Neural cell (in vitro differentiated cells): Measurements from ENCODE around the gene CHKA.

Experiments used
- EP300 ChIP-seq: fragments of 450-650 bp; conservative IDR thresholded peaks from 2 replicates; pipeline ENCODE4 v1.6.1; 2014; ENCODE audit warnings: antibody characterized with exemption, mild to moderate bottlenecking, moderate library complexity; ENCODE audit not compliant: poor library complexity, severe bottlenecking
- EZH2 ChIP-seq: fragments of 200-600, 300-800 bp; shearing (Covaris generic), sonication (generic); IDR thresholded peaks from 2 replicates; pipeline ENCODE4 v1.6.1; 2014; ENCODE audit warnings: antibody characterized with exemption, low read length, borderline replicate concordance, mild to moderate bottlenecking; ENCODE audit not compliant: insufficient read depth, poor library complexity, severe bottlenecking
- MXI1 ChIP-seq: fragments of 450-650 bp; conservative IDR thresholded peaks from 2 replicates; pipeline ENCODE4 v1.6.1; 2014; ENCODE audit warnings: antibody characterized with exemption, mild to moderate bottlenecking; ENCODE audit not compliant: poor library complexity, severe bottlenecking
- POLR2AphosphoS5 ChIP-seq: IDR thresholded peaks from 2 replicates; pipeline ENCODE4 v1.6.1; 2012
- RAD21 ChIP-seq: fragments of 450-650 bp; conservative IDR thresholded peaks from 2 replicates; pipeline ENCODE4 v1.6.1; 2014; ENCODE audit warnings: antibody characterized with exemption, mild to moderate bottlenecking, moderate library complexity
- SMC3 ChIP-seq: fragments of 450-650 bp; conservative IDR thresholded peaks from 2 replicates; pipeline ENCODE4 v1.6.1; 2014; ENCODE audit warnings: antibody characterized with exemption, mild to moderate bottlenecking, moderate library complexity; ENCODE audit not compliant: poor library complexity
- TAF1 ChIP-seq: IDR thresholded peaks from 2 replicates; pipeline ENCODE4 v1.6.1; 2012; ENCODE audit warnings: low read depth
- TF ChIP-seq, protein P1 (sequence below): fragments of 450-650 bp; IDR thresholded peaks from 2 replicates; pipeline ENCODE4 v1.5.1; 2014; ENCODE audit warnings: antibody characterized with exemption, mild to moderate bottlenecking, moderate library complexity; ENCODE audit not compliant: poor library complexity, severe bottlenecking
- TF ChIP-seq, protein P2 (sequence below): IDR thresholded peaks from 2 replicates; pipeline ENCODE4 v1.6.1; 2012; ENCODE audit warnings: borderline replicate concordance

DNA sequence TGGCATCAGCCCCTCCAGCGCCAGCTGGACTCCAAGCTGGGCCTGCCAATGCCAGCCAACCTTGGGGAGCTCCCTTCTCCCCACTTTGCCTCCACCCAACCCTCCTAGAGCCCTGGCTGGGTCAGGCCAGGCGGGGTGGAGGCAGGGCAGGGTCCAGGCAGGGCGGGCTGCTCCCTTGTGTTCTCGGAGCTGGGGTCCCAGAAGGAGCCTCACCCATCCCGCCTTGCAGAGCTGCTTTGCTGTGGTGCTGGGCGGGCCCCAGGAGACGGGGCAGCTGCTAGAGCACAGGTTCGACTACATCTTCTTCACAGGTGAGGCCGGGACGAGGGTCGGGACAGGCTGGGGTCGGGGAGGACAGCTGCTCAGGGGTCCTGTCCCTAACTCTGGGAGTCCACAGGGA is 101.7 kb downstream of the CHKA start:
- TF ChIP-seq, protein P1, sequence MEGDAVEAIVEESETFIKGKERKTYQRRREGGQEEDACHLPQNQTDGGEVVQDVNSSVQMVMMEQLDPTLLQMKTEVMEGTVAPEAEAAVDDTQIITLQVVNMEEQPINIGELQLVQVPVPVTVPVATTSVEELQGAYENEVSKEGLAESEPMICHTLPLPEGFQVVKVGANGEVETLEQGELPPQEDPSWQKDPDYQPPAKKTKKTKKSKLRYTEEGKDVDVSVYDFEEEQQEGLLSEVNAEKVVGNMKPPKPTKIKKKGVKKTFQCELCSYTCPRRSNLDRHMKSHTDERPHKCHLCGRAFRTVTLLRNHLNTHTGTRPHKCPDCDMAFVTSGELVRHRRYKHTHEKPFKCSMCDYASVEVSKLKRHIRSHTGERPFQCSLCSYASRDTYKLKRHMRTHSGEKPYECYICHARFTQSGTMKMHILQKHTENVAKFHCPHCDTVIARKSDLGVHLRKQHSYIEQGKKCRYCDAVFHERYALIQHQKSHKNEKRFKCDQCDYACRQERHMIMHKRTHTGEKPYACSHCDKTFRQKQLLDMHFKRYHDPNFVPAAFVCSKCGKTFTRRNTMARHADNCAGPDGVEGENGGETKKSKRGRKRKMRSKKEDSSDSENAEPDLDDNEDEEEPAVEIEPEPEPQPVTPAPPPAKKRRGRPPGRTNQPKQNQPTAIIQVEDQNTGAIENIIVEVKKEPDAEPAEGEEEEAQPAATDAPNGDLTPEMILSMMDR, result no peak
- TF ChIP-seq MXI1 (no peak), EZH2 (no peak), TAF1 (no peak), POLR2AphosphoS5 (no peak), EP300 (no peak), RAD21 (no peak), SMC3 (no peak)
- TF ChIP-seq, protein P2, sequence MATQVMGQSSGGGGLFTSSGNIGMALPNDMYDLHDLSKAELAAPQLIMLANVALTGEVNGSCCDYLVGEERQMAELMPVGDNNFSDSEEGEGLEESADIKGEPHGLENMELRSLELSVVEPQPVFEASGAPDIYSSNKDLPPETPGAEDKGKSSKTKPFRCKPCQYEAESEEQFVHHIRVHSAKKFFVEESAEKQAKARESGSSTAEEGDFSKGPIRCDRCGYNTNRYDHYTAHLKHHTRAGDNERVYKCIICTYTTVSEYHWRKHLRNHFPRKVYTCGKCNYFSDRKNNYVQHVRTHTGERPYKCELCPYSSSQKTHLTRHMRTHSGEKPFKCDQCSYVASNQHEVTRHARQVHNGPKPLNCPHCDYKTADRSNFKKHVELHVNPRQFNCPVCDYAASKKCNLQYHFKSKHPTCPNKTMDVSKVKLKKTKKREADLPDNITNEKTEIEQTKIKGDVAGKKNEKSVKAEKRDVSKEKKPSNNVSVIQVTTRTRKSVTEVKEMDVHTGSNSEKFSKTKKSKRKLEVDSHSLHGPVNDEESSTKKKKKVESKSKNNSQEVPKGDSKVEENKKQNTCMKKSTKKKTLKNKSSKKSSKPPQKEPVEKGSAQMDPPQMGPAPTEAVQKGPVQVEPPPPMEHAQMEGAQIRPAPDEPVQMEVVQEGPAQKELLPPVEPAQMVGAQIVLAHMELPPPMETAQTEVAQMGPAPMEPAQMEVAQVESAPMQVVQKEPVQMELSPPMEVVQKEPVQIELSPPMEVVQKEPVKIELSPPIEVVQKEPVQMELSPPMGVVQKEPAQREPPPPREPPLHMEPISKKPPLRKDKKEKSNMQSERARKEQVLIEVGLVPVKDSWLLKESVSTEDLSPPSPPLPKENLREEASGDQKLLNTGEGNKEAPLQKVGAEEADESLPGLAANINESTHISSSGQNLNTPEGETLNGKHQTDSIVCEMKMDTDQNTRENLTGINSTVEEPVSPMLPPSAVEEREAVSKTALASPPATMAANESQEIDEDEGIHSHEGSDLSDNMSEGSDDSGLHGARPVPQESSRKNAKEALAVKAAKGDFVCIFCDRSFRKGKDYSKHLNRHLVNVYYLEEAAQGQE, result no peak
